ENCODE measurements around the gene PRDX1.

PRDX1 gene

DNA sequence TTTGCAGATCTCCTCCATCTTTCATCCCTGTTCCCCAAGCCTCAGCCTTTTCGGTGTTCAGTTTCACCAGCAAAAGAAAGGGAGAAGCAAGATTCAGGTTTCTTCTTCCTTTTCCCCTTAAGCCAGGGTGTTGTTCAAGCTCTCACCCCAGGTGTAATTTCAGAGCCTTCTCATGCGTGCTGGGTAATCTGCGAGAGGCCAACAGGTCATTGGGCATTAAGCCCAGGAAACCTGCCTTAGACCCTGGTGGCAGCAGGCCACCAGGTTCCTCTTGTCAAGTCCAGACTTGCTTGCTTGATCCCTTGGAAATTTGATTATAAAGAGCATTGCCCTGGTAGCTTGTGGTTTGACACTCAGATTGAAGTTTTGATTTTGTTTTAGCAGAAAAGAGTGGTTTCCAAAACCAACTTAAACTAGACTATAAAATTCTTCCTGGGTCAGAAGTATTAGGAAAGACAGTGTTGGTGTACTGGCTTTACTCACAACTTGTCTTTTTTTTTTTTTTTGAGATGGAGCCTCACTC lies 35.8 kb upstream of the PRDX1 start (continued):
- TF ChIP-seq ZNF24 (tag by site-specific recombination; IDR thresholded peaks at IDR 0.05), result no peak
- no peak for TF ChIP-seq ZBTB1 (tag by site-specific recombination; IDR thresholded peaks at IDR 0.05)
- TF ChIP-seq GFI1B (tag by site-specific recombination; IDR thresholded peaks at IDR 0.05), result peak; percentile 86
- peak; percentile 84 for TF ChIP-seq PRDM1 (tag by site-specific recombination; IDR thresholded peaks at IDR 0.05)
- no peak for TF ChIP-seq ZNF664 (tag by site-specific recombination; IDR thresholded peaks at IDR 0.05)
- TF ChIP-seq, protein P1, sequence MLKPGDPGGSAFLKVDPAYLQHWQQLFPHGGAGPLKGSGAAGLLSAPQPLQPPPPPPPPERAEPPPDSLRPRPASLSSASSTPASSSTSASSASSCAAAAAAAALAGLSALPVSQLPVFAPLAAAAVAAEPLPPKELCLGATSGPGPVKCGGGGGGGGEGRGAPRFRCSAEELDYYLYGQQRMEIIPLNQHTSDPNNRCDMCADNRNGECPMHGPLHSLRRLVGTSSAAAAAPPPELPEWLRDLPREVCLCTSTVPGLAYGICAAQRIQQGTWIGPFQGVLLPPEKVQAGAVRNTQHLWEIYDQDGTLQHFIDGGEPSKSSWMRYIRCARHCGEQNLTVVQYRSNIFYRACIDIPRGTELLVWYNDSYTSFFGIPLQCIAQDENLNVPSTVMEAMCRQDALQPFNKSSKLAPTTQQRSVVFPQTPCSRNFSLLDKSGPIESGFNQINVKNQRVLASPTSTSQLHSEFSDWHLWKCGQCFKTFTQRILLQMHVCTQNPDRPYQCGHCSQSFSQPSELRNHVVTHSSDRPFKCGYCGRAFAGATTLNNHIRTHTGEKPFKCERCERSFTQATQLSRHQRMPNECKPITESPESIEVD (tag by site-specific recombination; IDR thresholded peaks at IDR 0.05), result peak; percentile 54; the same call in 1 of the 2 replicates
- TF ChIP-seq ZNF510 (tag by site-specific recombination; IDR thresholded peaks at IDR 0.05; ENCODE audit: insufficient replicate concordance), result no peak
- TF ChIP-seq ZBTB21 (tag by site-specific recombination; IDR thresholded peaks at IDR 0.05), result no peak
- TF ChIP-seq ZNF544 (tag by site-specific recombination; IDR thresholded peaks at IDR 0.05), result no peak
- no peak for TF ChIP-seq ZNF768 (tag by site-specific recombination; IDR thresholded peaks at IDR 0.05)
- TF ChIP-seq ZNF670 (tag by site-specific recombination; IDR thresholded peaks at IDR 0.05; ENCODE audit: low read depth), result no peak
- TF ChIP-seq ZNF426 (tag by site-specific recombination; IDR thresholded peaks at IDR 0.05), result no peak
- TF ChIP-seq ZNF548 (tag by site-specific recombination; IDR thresholded peaks at IDR 0.05), result no peak
- no peak for TF ChIP-seq ZNF394 (tag by site-specific recombination; IDR thresholded peaks at IDR 0.05; ENCODE audit: borderline replicate concordance)
- TF ChIP-seq ZNF146 (tag by site-specific recombination; IDR thresholded peaks at IDR 0.05), result no peak
- no peak for TF ChIP-seq ZNF16 (tag by site-specific recombination; IDR thresholded peaks at IDR 0.05; ENCODE audit: low read depth)
- TF ChIP-seq, protein P2, sequence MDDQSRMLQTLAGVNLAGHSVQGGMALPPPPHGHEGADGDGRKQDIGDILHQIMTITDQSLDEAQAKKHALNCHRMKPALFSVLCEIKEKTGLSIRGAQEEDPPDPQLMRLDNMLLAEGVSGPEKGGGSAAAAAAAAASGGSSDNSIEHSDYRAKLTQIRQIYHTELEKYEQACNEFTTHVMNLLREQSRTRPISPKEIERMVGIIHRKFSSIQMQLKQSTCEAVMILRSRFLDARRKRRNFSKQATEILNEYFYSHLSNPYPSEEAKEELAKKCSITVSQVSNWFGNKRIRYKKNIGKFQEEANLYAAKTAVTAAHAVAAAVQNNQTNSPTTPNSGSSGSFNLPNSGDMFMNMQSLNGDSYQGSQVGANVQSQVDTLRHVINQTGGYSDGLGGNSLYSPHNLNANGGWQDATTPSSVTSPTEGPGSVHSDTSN (CRISPR knock-in tag; IDR thresholded peaks at IDR 0.05), result no peak

DNA sequence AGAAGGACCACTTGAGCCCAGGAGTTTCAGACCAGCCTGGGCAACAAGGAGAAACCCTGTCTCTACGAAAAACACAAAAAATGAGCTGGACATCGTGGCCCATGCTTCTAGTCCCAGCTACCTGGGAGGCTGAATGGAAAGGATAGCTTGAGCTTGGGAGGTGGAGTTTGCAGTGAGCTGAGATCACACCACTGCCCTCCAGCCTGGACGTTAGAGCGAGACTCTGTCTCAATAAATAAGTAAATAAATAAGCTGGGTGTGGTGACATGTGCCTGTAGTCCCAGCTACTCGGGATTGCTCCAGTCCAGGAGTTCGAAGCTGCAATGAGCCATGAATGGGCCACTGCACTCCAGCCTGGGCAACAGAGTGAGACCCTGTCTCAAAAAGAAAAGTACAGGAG lies 32.5 kb upstream of the PRDX1 start:
- Histone ChIP-seq H3K27ac (ENCODE audit: extremely low read depth, low read depth, low read length) (no peak overlapping the region), H3K4me3 (ENCODE audit: low read depth, low read length) (no peak overlapping the region), H3K36me3 (ENCODE audit: control insufficient read depth in 2 of 2, insufficient read depth in 1 of 2, low read length in 2 of 2) (peaks cover 0 to 42% of the 10 kb centered on the region in 2 experiments; a peak in 2 of 3 replicates), H3K9me3 (ENCODE audit: control insufficient read depth, insufficient read depth, low read depth, low read length) (no peaks in the 10 kb centered on the region), H3K4me1 (ENCODE audit: control insufficient read depth, insufficient read depth, low read length) (peaks cover 7% of the 10 kb centered on the region)
- TF ChIP-seq ZBTB1 (tag by site-specific recombination; IDR thresholded peaks at IDR 0.05), result no peak
- peak; percentile 34 for TF ChIP-seq ZNF121 (tag by site-specific recombination; IDR thresholded peaks at IDR 0.05)
- CTCF ChIA-PET, result interaction anchor here (1.1 kb wide), 1 partner anchor 15 kb away, joined by 6 read pairs; no protein-coding TSS in a partner anchor
- POLR2A ChIA-PET, result interaction anchor here (0.6 to 5.0 kb wide), 3 partner anchors 8 to 33 kb away, joined by 3 to 66 read pairs (median 11); partner anchors contain the start of gene PRDX1

DNA sequence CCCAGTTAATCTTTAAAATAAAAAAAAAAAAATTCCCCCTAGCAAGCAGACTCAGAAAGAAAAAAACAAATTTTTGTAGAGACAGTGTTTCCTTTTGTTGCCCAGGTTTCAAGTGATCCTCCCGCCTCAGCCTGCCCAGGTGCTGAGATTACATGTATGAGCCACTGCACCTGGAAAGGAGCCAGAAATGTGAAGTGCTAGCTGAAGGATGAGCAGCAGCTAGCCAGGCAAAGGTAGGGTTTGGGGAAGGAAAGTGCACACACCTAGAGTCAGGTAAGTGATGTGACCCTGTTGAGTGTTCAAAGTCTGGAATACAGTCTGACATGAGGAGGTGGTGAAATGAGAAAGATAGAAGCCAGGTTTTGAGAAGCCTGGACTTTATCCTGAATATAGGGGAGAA lies 30.6 kb upstream of the PRDX1 start:
- no peak overlapping the region for H3K27ac ChIP-seq (ENCODE audit: extremely low read depth, low read depth, low read length)
- CTCF ChIA-PET, result no interaction called here
- POLR2A ChIA-PET, result interaction anchor here (2.4 to 5.0 kb wide), 2 partner anchors 27 to 31 kb away, joined by 9 to 66 read pairs; partner anchors contain the start of gene PRDX1
- H3K4me3 ChIP-seq (ENCODE audit: low read depth, low read length), result no peak overlapping the region
- H3K36me3 ChIP-seq (ENCODE audit: control insufficient read depth in 2 of 2, insufficient read depth in 1 of 2, low read length in 2 of 2), result peaks cover 0 to 36% of the 10 kb centered on the region in 2 experiments; a peak in 2 of 3 replicates
- TF ChIP-seq TRIM28 (IDR thresholded peaks at IDR 0.05; ENCODE audit: borderline replicate concordance, low read length), result no peak
- TF ChIP-seq ZNF366 (tag by site-specific recombination; conservative IDR thresholded peaks at IDR 0.05), result 0 out of 2 replicates have a peak, but pooled peaks have one; percentile 25
- TF ChIP-seq ZNF792 (tag by site-specific recombination; IDR thresholded peaks at IDR 0.05), result no peak
- TF ChIP-seq ZEB2 (tag by site-specific recombination; IDR thresholded peaks at IDR 0.05), result 0 out of 2 replicates have a peak, but pooled peaks have one; percentile 16
- H3K4me1 ChIP-seq (ENCODE audit: control insufficient read depth, insufficient read depth, low read length), result peaks cover 5% of the 10 kb centered on the region
- no peaks in the 10 kb centered on the region for H3K9me3 ChIP-seq (ENCODE audit: control insufficient read depth, insufficient read depth, low read depth, low read length)

All from HEK293 (cell line).